SK-N-SH treated with all-trans-retinoic acid at 6 μM for 48 hours (cell line): ENCODE measurements around the gene SCRN3.
"Not testable (repeated sequence)": the region's sequence is repeated elsewhere in the genome, so short reads cannot be mapped to it uniquely, and the experiment has no call there.

Experiments
- ATAC-seq: fragments of 200-7000 bp; cut with Tn5 transposase; 3 replicates; pipeline ENCODE4 v1.9.1; 2020; ENCODE audit warnings: mild to moderate bottlenecking, moderate library complexity
- ARNTL ChIP-seq: fragments of 450-650 bp; formaldehyde crosslinking; IDR thresholded peaks from 2 replicates; pipeline ENCODE4 v1.5.0; 2020; ENCODE audit warnings: low read depth, mild to moderate bottlenecking, moderate library complexity, borderline replicate concordance
- BACH2 ChIP-seq: fragments of 250-450 bp; sonication (Bioruptor Pico); IDR thresholded peaks from 2 replicates; pipeline ENCODE4 v1.9.0; 2021; ENCODE audit warnings: mild to moderate bottlenecking, borderline replicate concordance
- CSRNP3 ChIP-seq: fragments of 250-450 bp; sonication (Bioruptor Pico); IDR thresholded peaks from 2 replicates; pipeline ENCODE4 v1.5.1; 2021; ENCODE audit warnings: mild to moderate bottlenecking, moderate library complexity
- ISL1 ChIP-seq: fragments of 250-450 bp; sonication (Bioruptor Pico); IDR thresholded peaks from 2 replicates; pipeline ENCODE4 v2.1.2; 2022; ENCODE audit warnings: mild to moderate bottlenecking, moderate library complexity
- OSR1 ChIP-seq: fragments of 250-450 bp; sonication (Bioruptor Pico); IDR thresholded peaks from 2 replicates; pipeline ENCODE4 v1.8.0; 2022; ENCODE audit warnings: moderate library complexity, mild to moderate bottlenecking, inconsistent platforms
- PATZ1 ChIP-seq: fragments of 250-450 bp; sonication (Bioruptor Pico); IDR thresholded peaks from 2 replicates; pipeline ENCODE4 v1.8.0; 2020; ENCODE audit warnings: mild to moderate bottlenecking, moderate library complexity, borderline replicate concordance
- PPARA ChIP-seq: fragments of 250-450 bp; sonication (Bioruptor Pico); IDR thresholded peaks from 2 replicates; pipeline ENCODE4 v1.5.0; 2020; ENCODE audit warnings: mild to moderate bottlenecking, borderline replicate concordance
- RARB ChIP-seq: fragments of 250-450 bp; sonication (Bioruptor Pico); IDR thresholded peaks from 2 replicates; pipeline ENCODE4 v1.8.0; 2021; ENCODE audit warnings: mild to moderate bottlenecking, moderate library complexity
- TCF4 ChIP-seq: fragments of 250-450 bp; sonication (Bioruptor Pico); IDR thresholded peaks from 2 replicates; pipeline ENCODE4 v1.8.0; 2021; ENCODE audit warnings: mild to moderate bottlenecking, moderate library complexity, borderline replicate concordance
- TOX ChIP-seq: fragments of 250-450 bp; sonication (Bioruptor Pico); IDR thresholded peaks from 2 replicates; pipeline ENCODE4 v1.8.0; 2021; ENCODE audit warnings: mild to moderate bottlenecking, moderate library complexity, borderline replicate concordance
- TSHZ2 ChIP-seq: fragments of 250-450 bp; sonication (Bioruptor Pico); IDR thresholded peaks from 2 replicates; pipeline ENCODE4 v1.5.0; 2020; ENCODE audit warnings: mild to moderate bottlenecking, moderate library complexity
- ZC3H10 ChIP-seq: fragments of 250-450 bp; sonication (Bioruptor Pico); IDR thresholded peaks from 2 replicates; pipeline ENCODE4 v1.5.1; 2021; ENCODE audit warnings: mild to moderate bottlenecking, moderate library complexity
- ZFP3 ChIP-seq: fragments of 250-450 bp; sonication (Bioruptor Pico); IDR thresholded peaks from 2 replicates; pipeline ENCODE4 v1.5.0; 2020; ENCODE audit warnings: mild to moderate bottlenecking, moderate library complexity
- ZFP30 ChIP-seq: fragments of 450-650 bp; formaldehyde crosslinking; IDR thresholded peaks from 2 replicates; pipeline ENCODE4 v1.5.0; 2022; ENCODE audit warnings: mild to moderate bottlenecking, moderate library complexity
- ZNF565 ChIP-seq: fragments of 450-650 bp; formaldehyde crosslinking; conservative IDR thresholded peaks from 2 replicates; pipeline ENCODE4 v1.5.0; 2020; ENCODE audit warnings: low read depth, mild to moderate bottlenecking, moderate library complexity
- ZNF70 ChIP-seq: fragments of 450-650 bp; formaldehyde crosslinking; IDR thresholded peaks from 2 replicates; pipeline ENCODE4 v1.5.0; 2020; ENCODE audit warnings: mild to moderate bottlenecking, moderate library complexity
- ZNF8 ChIP-seq: fragments of 450-650 bp; formaldehyde crosslinking; IDR thresholded peaks from 2 replicates; pipeline ENCODE4 v1.5.0; 2020; ENCODE audit warnings: mild to moderate bottlenecking, moderate library complexity
- TF ChIP-seq, protein P1 (sequence below): fragments of 250-450 bp; sonication (Bioruptor Pico); IDR thresholded peaks from 2 replicates; pipeline ENCODE4 v1.8.0; 2021; ENCODE audit warnings: low read depth, mild to moderate bottlenecking, moderate library complexity, borderline replicate concordance
- TF ChIP-seq, protein P2 (sequence below): fragments of 250-450 bp; sonication (Bioruptor Pico); IDR thresholded peaks from 2 replicates; pipeline ENCODE4 v1.5.1; 2020; ENCODE audit warnings: low read depth, mild to moderate bottlenecking, moderate library complexity

Gene SCRN3

GRCh38 chr2:174385201-174385600 is 10.3 kb upstream of the SCRN3 start (continued):
- TF ChIP-seq RARB (no peak), ZC3H10 (CRISPR knock-in tag) (no peak), TOX (CRISPR knock-in tag) (no peak)

DNA sequence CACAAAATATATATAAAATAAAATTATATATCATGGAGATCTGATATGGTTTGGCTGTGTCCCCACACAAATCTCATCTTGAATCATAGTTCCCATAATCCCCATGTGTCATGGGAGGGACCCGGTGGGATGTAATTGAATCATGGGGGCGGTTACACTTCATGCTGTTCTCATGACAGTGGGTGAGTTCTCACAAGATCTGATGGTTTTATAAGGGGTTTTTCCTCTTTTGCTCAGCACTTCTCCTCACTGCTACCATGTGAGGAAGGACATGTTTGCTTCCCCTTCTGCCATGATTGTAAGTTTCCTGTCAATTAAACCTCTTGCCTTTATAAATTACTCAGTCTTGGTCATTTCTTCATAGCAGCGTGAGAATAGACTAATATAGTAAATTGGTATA is 6.8 kb upstream of the SCRN3 start:
- ATAC-seq, result not testable (repeated sequence)

GRCh38 chr2:174389542-174389941 is 6.0 kb upstream of the SCRN3 start:
- no peak for TF ChIP-seq ZFP30 (CRISPR knock-in tag)
- TF ChIP-seq TOX (CRISPR knock-in tag), result no peak
- ATAC-seq, result no peak

DNA sequence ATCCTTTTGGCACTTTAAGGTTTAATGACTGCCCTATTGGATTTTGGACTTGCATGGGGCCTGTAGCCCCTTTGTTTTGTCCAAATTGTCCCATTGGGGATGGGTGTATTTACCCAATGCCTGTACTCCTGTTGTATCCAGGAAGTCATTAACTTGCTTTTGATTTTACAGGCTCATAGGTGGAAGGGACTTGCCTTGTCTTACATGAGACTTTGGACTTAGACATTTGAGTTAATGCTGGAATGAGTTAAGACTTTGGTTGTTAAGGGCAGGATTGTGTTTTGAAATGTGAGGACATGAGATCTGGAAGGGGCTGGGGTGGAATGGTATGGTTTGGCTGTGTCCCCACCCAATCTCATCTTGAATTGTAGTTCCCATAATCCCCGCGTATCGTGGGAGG is 5.2 kb upstream of the SCRN3 start:
- not testable (repeated sequence) for ATAC-seq

DNA sequence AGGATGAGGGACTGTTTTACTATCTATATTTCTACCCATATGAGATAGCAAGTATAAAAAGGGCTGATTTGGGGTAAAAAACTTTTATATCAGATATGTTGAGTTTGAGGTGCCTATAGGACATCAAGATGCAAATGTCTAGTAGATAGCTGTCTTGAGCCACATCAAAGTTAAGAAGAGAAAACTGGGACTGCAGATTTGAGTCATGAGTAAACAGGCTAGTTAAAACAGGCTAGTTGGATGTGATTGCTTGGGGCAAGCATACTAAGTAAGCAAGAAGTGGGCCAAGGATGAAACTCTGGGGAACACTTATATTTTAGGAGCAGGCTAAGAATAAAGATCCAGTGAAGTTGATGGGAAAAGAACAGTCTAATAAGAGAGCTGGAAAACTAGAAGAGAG is 2.8 kb upstream of the SCRN3 start:
- TF ChIP-seq OSR1 (CRISPR knock-in tag) (no peak), ISL1 (no peak), ZFP3 (CRISPR knock-in tag) (no peak), ZNF70 (CRISPR knock-in tag) (no peak), BACH2 (CRISPR knock-in tag) (no peak), TSHZ2 (no peak), ZNF8 (no peak), PPARA (CRISPR knock-in tag) (no peak), ZFP30 (CRISPR knock-in tag) (no peak), ZNF565 (CRISPR knock-in tag) (no peak), ZC3H10 (CRISPR knock-in tag) (no peak), ARNTL (no peak), TCF4 (CRISPR knock-in tag) (no peak), CSRNP3 (CRISPR knock-in tag) (no peak), PATZ1 (CRISPR knock-in tag) (no peak), TOX (CRISPR knock-in tag) (no peak), RARB (no peak)
- TF ChIP-seq, protein P1, sequence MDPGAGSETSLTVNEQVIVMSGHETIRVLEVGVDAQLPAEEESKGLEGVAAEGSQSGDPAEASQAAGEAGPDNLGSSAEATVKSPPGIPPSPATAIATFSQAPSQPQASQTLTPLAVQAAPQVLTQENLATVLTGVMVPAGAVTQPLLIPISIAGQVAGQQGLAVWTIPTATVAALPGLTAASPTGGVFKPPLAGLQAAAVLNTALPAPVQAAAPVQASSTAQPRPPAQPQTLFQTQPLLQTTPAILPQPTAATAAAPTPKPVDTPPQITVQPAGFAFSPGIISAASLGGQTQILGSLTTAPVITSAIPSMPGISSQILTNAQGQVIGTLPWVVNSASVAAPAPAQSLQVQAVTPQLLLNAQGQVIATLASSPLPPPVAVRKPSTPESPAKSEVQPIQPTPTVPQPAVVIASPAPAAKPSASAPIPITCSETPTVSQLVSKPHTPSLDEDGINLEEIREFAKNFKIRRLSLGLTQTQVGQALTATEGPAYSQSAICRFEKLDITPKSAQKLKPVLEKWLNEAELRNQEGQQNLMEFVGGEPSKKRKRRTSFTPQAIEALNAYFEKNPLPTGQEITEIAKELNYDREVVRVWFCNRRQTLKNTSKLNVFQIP (CRISPR knock-in tag), result no peak
- TF ChIP-seq, protein P2, sequence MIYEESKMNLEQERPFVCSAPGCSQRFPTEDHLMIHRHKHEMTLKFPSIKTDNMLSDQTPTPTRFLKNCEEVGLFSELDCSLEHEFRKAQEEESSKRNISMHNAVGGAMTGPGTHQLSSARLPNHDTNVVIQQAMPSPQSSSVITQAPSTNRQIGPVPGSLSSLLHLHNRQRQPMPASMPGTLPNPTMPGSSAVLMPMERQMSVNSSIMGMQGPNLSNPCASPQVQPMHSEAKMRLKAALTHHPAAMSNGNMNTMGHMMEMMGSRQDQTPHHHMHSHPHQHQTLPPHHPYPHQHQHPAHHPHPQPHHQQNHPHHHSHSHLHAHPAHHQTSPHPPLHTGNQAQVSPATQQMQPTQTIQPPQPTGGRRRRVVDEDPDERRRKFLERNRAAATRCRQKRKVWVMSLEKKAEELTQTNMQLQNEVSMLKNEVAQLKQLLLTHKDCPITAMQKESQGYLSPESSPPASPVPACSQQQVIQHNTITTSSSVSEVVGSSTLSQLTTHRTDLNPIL (CRISPR knock-in tag), result no peak
- no peak for ATAC-seq
